Measurements from ENCODE around the gene SYNM.

The SYNM gene

GRCh38 chr15:99117563-99118257 lies 12.8 kb downstream of the SYNM start:
- Mint-ChIP-seq H3K9me3 (no peaks in the 10 kb centered on the region), H3K27ac (no peak overlapping the region)

GRCh38 chr15:99118258-99118632 lies 13.4 kb downstream of the SYNM start:
- H3K4me1 Mint-ChIP-seq (ENCODE audit: low read depth) = peaks cover 2% of the 10 kb centered on the region
- peaks cover 11% of the 10 kb centered on the region for H3K27me3 Mint-ChIP-seq
- no peak overlapping the region for H3K27ac Mint-ChIP-seq
- no peaks in the 10 kb centered on the region for H3K9me3 Mint-ChIP-seq
- intact Hi-C loops (cut with micrococcal nuclease) = no loop called here
- no peak overlapping the region for H3K4me3 Mint-ChIP-seq
- H3K36me3 Mint-ChIP-seq (ENCODE audit: low read depth) = no peaks in the 10 kb centered on the region

More at GRCh38 chr15:99117563-99118257, 12.8 kb downstream of the SYNM start:
- Mint-ChIP-seq H3K27me3 (peaks cover 8% of the 10 kb centered on the region), H3K4me3 (no peak overlapping the region), H3K4me1 (ENCODE audit: low read depth) (no peaks in the 10 kb centered on the region), H3K36me3 (ENCODE audit: low read depth) (no peaks in the 10 kb centered on the region)
- intact Hi-C loops (cut with micrococcal nuclease) = no loop called here

DNA sequence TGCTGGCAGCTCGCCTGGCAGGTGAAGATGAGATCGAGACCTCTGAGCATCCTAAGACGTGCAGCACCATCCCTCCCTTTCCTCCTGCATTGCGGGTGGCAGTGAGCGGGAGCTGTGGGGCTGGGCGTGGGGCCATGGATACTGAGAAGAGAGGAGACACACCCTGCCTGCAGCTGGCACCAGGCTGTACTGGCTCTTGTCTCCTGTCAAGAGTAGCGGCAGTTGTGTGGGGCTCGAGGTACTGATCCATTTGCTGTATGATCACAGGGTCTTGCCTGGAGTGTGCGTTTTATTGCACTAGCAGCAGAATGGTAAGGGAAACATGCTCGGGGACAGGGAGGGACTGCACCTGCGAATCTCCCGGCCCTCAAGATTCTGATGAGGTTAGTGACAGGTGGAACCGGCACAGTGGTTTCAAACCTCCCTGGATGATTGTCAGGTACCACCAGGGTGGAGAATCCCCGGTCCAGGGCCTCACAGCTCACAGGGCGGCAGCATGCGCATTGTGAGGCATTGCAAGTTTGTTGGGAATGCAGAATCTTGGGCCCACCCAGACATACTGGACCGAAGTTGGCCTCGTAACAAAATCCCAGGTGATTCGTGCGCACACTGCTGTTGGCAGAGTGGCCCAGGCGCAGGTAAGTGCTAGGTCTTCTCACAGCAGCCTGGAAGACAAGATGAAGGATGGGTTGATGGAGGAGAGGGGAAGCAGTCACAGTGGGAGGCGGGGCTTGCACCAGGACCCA lies 14.1 kb downstream of the SYNM start:
- Mint-ChIP-seq H3K27me3 (peaks cover 15% of the 10 kb centered on the region), H3K9me3 (no peaks in the 10 kb centered on the region), H3K4me1 (ENCODE audit: low read depth) (peaks cover 9% of the 10 kb centered on the region), H3K4me3 (no peak overlapping the region), H3K36me3 (ENCODE audit: low read depth) (no peaks in the 10 kb centered on the region), H3K27ac (no peak overlapping the region)
- intact Hi-C loops (cut with micrococcal nuclease) = no loop called here

GRCh38 chr15:99120050-99120777 lies 15.3 kb downstream of the SYNM start:
- Mint-ChIP-seq H3K36me3 (ENCODE audit: low read depth) (no peaks in the 10 kb centered on the region), H3K27me3 (peaks cover 15% of the 10 kb centered on the region), H3K27ac (no peak overlapping the region), H3K4me3 (no peak overlapping the region), H3K9me3 (no peaks in the 10 kb centered on the region), H3K4me1 (ENCODE audit: low read depth) (peaks cover 14% of the 10 kb centered on the region)
- intact Hi-C loops (cut with micrococcal nuclease) = no loop called here

DNA sequence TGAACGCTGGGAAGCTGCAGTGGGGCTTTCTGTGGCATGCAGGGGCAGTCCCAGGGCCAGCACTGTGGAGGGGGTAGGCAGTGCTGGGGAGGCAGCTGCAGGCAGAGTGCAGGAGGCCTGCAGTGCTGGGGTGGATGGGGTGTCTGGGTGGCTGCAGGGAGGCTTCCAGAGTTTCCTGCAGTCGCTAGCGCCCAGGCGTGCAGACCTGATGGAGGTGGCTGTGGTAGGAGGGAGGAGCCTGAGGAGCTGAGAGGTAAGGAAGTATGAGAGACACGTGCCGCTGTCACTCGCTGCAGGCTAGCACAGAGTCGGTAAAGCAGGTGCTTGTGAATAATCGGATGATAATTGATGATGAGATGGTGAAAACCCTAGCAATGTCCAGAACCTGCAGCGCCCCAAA lies 16.3 kb downstream of the SYNM start:
- H3K9me3 Mint-ChIP-seq = no peaks in the 10 kb centered on the region
- peaks cover 14% of the 10 kb centered on the region for H3K4me1 Mint-ChIP-seq (ENCODE audit: low read depth)
- H3K27ac Mint-ChIP-seq = no peak overlapping the region
- H3K27me3 Mint-ChIP-seq = peaks cover 15% of the 10 kb centered on the region
- intact Hi-C loops (cut with micrococcal nuclease) = no loop called here
- H3K36me3 Mint-ChIP-seq (ENCODE audit: low read depth) = no peaks in the 10 kb centered on the region
- no peak overlapping the region for H3K4me3 Mint-ChIP-seq

DNA sequence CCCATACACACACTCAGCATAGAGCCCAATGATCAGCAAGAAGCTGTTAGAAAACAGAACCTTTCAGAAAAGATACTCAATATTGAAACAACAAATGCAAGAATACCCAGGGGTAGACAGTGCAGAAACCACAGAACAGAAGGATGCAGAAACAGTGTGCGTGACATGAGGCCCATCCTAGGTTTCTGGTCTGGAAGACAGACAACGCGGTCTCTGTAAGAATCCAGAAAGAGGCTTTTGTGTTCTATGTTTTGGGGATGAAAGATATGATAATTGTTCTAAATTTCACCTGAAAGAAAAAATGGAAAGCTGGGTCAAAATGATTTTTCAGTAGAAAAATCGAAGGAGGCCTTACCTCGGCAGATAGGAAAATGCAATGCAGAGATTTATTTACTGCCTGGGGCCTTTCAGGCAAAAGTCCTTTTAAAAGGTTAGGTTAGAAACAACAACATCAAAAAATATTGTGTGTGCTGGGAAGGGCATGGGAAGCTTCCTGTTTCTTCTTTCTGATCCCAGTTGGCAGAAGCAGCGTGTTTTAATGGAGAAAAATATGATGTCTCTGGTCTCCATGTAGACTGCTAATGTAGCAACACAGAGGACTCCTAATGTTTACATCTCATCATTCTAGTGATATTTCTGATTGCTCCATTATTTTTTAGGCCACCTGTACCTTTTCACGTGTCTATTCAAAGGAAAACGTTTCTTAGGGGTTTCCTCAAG lies 17.0 kb downstream of the SYNM start:
- intact Hi-C loops (cut with micrococcal nuclease) = no loop called here
- H3K27ac Mint-ChIP-seq = no peak overlapping the region
- H3K4me3 Mint-ChIP-seq = no peak overlapping the region
- H3K4me1 Mint-ChIP-seq (ENCODE audit: low read depth) = peaks cover 14% of the 10 kb centered on the region
- no peaks in the 10 kb centered on the region for H3K36me3 Mint-ChIP-seq (ENCODE audit: low read depth)
- H3K27me3 Mint-ChIP-seq = peaks cover 15% of the 10 kb centered on the region
- H3K9me3 Mint-ChIP-seq = no peaks in the 10 kb centered on the region

DNA sequence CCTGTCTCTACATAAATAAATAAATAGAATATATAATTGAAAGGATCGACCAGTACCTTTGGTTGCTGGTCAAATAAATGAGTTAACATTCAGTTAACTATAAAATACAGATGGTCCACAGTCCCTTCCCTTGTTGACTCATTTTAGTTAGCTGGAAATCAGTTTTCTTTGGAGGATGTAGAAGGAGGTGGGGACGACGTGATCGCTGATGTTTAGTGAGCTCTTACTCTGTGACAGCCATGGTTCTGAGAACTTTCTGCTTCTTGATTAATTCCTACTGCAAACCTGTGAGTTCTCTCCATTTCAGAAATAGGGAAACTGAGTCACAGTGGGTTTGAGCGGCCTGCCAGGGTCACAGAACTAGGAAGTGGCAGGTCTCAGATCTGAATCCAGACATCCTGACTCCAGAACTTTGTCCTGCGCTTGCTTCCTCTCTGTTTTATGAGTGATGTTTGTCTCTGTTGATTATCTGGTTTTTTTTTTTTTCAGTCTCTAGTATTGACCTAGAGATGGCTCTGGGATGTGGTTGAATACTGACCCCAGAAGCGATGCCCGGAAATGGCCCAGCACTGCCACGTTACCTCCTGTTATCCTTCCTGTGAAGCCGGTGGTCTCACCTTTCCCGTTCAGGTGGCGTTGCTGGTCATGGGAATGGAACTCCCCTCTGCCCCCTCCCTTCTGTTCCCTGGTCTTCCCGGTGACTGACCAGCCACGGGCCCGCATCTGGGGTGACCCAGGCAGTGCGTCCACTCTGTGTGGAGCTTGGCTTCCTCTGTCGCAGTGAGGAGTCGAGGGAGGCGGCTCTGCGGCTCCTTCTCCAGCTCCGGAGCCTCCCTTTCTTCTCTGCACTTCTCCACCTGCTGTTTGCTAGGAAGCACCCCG lies 18.2 kb downstream of the SYNM start:
- Mint-ChIP-seq H3K27me3 (peaks cover 15% of the 10 kb centered on the region), H3K4me1 (ENCODE audit: low read depth) (peaks cover 14% of the 10 kb centered on the region), H3K27ac (no peak overlapping the region), H3K9me3 (no peaks in the 10 kb centered on the region), H3K36me3 (ENCODE audit: low read depth) (no peaks in the 10 kb centered on the region), H3K4me3 (no peak overlapping the region)
- intact Hi-C loops (cut with micrococcal nuclease) = no loop called here

GRCh38 chr15:99123713-99124451 lies 19.0 kb downstream of the SYNM start:
- peaks cover 15% of the 10 kb centered on the region for H3K27me3 Mint-ChIP-seq
- H3K27ac Mint-ChIP-seq = no peak overlapping the region

GRCh38 chr15:99124641-99125040 lies 19.8 kb downstream of the SYNM start:
- Mint-ChIP-seq H3K36me3 (ENCODE audit: low read depth) (no peaks in the 10 kb centered on the region), H3K27me3 (peaks cover 15% of the 10 kb centered on the region), H3K4me3 (no peak overlapping the region), H3K27ac (no peak overlapping the region), H3K4me1 (ENCODE audit: low read depth) (peaks cover 29% of the 10 kb centered on the region), H3K9me3 (no peaks in the 10 kb centered on the region)
- intact Hi-C loops (cut with micrococcal nuclease) = no loop called here

More at GRCh38 chr15:99123713-99124451, 19.0 kb downstream of the SYNM start:
- H3K9me3 Mint-ChIP-seq = no peaks in the 10 kb centered on the region
- no peaks in the 10 kb centered on the region for H3K36me3 Mint-ChIP-seq (ENCODE audit: low read depth)
- peaks cover 22% of the 10 kb centered on the region for H3K4me1 Mint-ChIP-seq (ENCODE audit: low read depth)
- intact Hi-C loops (cut with micrococcal nuclease) = no loop called here
- H3K4me3 Mint-ChIP-seq = peak overlapping the region; percentile 24

GRCh38 chr15:99125061-99125891 lies 20.4 kb downstream of the SYNM start:
- H3K36me3 Mint-ChIP-seq (ENCODE audit: low read depth) = no peaks in the 10 kb centered on the region
- intact Hi-C loops (cut with micrococcal nuclease) = no loop called here
- H3K27me3 Mint-ChIP-seq = peaks cover 17% of the 10 kb centered on the region
- H3K4me1 Mint-ChIP-seq (ENCODE audit: low read depth) = peaks cover 35% of the 10 kb centered on the region
- H3K27ac Mint-ChIP-seq = no peak overlapping the region
- no peaks in the 10 kb centered on the region for H3K9me3 Mint-ChIP-seq
- H3K4me3 Mint-ChIP-seq = no peak overlapping the region

DNA sequence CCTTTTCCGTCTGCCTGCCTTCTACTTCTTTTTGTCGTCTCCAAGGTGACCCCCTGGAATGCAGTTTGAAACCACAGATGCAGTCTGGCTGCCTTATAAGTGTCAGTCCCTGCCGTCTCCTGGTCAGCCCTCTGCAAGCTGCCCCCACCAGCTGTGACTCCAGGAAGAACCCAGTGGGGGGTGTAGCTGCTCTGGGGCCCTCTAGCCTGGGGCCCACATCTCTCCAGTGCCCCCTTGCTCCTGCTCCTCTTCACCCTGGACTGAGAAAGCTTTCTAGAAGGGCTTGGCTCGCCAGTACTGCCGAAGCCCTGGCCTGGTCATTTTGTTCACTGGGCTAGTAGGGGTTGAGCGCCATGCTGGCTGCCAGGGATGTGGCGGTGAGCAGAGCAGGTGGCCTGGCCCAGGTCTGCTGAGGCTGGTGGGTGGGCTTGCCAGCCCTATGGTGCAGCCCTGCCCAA lies 21.3 kb downstream of the SYNM start:
- Mint-ChIP-seq H3K4me1 (ENCODE audit: low read depth) (peaks cover 38% of the 10 kb centered on the region), H3K4me3 (no peak overlapping the region), H3K27me3 (peaks cover 13% of the 10 kb centered on the region), H3K9me3 (no peaks in the 10 kb centered on the region), H3K36me3 (ENCODE audit: low read depth) (no peaks in the 10 kb centered on the region), H3K27ac (no peak overlapping the region)
- intact Hi-C loops (cut with micrococcal nuclease) = no loop called here

DNA sequence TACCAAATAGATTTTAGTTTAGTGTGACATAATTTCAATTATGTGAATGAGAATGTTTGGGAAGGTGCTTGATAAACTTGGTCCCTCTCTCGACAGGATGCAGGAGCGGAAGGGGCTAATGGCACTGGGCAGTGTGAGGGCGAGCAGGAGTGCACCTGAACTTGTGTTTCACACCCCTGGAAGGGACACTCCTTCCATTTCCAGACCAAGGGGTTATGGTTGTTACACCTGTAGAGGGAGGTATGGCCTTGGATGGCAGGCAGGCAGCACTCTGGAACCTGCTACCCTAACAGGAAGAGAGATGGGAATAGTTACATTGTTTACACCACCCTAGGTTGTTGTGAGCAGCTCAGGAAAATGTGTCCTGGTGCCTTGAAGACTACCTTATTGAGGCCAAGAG lies 22.1 kb downstream of the SYNM start:
- peaks cover 38% of the 10 kb centered on the region for H3K4me1 Mint-ChIP-seq (ENCODE audit: low read depth)
- no peaks in the 10 kb centered on the region for H3K36me3 Mint-ChIP-seq (ENCODE audit: low read depth)
- H3K27ac Mint-ChIP-seq = no peak overlapping the region
- H3K4me3 Mint-ChIP-seq = no peak overlapping the region
- H3K27me3 Mint-ChIP-seq = peaks cover 12% of the 10 kb centered on the region
- no peaks in the 10 kb centered on the region for H3K9me3 Mint-ChIP-seq
- intact Hi-C loops (cut with micrococcal nuclease) = no loop called here
